Hypothalamus (tissue), 51 donors: ENCODE results near the gene CDC42.
"Not testable (repeated sequence)": the region's sequence is repeated elsewhere in the genome, so short reads cannot be mapped to it uniquely, and the experiment has no call there.

Experiments used
- DNase-seq, 51 donors: peaks; one replicate each; lab custom pipeline; 2025; lab: John Stamatoyannopoulos, UW

The CDC42 gene

DNA sequence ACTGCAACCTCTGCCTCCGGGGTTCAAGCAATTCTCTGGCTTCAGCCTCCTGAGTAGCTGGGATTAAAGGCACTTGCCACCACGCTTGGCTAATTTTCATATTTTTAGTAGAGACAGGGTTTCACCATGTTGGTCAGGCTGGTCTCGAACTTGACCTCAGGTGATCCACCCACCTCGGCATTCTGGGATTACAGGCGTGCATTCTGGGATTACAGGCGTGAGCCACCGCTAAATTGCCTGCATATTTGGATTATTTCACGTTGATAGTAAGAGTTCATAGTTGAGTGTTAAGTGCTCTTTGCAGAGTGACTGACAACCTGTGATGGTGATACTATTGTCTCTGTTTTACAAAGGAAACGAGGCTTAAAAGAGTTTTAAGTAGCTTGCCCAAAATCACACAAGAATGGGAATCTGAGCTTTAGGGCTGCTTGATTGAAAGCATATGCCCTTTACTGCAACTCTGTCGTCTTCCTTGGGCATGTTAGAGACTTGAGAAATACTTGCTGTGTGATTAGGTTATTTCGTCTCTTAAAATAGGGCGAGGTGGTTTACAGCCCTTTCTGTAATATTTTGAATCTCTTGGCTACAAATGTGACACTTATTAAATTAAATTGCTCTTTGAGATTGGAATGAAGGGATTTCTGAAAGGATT, 12.4 kb downstream of the CDC42 start:
- no peak for DNase-seq

DNA sequence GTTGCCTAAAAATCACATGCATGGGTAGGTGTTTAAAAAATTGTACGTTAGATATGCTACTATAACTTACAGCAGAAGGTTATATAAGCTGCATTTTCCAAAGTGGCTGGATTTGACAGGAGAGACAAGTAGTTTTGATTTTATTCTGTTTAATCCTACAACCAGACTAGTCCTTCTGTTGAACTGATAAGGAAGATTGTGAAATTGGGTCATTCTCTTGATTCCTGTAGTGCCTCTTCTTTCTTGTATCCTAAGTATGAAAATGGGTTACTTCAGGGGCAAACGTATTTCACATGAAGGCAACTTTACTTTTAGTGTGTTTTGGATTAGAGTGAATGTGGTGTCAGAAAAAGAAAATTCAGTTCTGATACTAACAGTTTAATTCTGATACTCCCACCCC, 19.0 kb downstream of the CDC42 start:
- DNase-seq = no peak

DNA sequence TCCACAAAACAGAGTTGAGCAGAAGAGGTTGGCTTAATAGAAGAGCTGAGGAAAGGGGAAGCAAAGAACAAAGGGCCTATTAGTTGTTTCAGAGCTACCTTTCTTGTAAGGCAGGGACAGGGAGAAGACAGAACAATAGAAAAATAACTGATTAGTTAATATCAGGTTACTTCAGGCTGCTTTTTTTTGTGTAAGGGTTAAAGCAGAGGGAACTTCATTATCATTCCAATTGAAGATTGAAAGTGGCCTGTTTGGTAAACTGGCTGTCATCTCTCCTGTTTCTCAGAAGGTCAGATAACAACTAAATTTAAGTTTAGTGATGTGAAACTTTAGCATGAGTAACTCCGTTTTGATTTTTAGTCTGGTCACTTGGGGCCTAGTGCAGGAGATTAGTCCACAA, 22.3 kb downstream of the CDC42 start:
- DNase-seq = no peak

DNA sequence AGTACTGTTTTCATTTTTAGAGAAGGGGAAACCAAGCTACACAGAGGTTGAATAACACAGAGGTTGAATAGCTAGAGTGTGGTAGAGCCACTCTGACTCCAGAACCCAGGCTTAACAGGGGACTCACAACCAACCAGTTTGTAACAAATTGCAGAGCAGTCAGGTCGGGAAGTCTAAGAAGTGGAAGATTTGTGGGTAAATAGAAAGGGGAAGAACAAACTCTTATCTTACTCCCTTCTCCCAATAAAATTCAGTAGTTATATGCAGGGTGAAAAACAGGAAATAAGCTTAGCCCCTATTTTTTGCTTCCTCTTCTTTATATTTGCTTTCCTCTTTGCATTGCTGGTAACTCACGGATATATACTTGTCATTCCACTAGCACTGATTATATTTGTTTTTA, 23.2 kb downstream of the CDC42 start:
- no peak for DNase-seq

DNA sequence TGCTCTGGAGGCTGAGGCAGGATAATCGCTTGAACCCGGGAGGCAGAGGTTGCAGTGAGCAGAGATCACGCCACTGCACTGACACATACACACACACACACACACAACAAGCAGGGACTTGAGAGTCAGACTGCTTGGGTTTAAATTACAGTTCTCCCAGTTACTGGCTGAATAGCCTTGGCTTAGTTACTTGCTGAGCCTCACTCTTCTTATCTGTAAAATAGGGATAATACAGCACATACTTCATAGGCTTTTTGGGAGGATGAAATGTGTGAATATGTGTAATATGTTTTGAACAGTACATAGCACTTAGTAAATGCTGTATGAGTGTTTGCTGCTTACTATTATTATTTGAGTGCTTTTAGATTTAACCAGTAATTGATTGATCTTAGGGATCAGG, 23.8 kb downstream of the CDC42 start:
- DNase-seq = no peak

DNA sequence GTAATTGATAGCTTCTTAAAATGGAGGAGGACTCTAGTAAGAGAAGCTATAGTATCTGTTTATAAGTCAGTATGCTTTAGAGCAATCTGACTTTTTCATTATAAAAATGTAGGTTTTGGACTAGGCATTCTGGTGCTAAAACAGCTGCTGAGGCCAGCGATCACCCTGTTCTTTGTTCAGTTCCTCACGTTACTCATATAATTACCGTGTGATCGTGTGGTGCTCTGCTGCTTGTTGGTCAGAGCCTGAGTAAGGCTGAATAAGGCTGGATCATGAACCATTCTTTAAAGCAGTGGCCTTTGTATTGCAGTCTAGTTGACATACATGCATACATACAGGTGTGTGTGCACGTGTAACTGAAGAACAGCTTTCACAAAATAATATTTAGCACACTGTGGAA, 25.2 kb downstream of the CDC42 start:
- no peak for DNase-seq

DNA sequence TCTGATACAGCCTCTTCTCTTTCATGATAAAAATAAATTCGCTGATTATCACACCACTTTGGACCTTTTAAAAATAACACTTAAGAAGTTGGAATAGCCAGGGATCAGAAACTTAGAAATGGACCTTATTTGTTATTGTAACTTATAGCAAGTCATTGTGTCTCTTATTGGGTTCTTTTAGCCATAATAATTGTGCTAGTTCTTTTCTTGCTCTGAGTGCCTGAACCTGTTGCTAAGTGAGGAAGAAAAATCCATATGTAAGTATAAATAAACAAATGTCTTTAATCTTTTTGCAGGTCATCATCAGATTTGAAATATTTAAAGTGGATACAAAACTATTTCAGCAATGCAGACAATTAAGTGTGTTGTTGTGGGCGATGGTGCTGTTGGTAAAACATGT, 25.6 kb downstream of the CDC42 start:
- no peak for DNase-seq

DNA sequence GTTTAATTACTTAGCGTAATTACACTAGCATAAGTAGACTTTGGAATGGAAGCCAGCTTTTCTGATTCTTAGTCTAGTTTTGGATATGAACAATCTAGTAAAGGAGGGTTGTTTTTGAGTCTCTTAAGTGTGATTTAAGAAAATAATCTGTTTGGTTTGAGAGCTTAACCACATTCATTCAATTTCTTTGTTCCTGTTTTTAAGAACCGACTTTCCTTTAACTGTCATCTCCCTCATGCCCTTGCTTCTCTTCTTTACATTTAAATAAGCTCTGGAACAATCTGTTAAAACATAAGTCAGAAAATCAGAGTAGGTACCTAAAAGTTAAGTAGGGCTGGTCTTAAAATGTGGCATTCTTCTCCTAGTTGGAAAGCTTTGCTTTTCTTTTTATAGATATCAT, 27.7 kb downstream of the CDC42 start:
- no peak for DNase-seq

DNA sequence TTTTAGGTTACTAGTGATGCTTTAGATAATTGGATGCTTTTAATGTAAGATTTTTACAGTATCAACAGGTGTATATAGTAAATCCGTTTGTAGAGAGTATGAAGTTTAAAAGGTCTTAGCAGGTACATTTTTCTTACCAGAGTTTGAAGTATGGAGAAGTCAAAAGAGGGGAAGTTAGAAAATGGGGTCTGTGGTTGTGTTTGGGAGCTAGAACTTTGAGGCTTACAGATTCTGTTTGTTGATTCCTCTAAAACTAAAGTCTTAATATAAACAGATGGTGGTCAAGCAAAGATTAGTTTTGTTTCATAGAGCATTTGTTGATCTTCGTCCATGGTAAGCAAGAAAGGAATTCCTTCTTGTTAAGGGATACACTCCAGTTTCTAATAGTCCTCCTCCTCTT, 35.8 kb downstream of the CDC42 start:
- DNase-seq = no peak

DNA sequence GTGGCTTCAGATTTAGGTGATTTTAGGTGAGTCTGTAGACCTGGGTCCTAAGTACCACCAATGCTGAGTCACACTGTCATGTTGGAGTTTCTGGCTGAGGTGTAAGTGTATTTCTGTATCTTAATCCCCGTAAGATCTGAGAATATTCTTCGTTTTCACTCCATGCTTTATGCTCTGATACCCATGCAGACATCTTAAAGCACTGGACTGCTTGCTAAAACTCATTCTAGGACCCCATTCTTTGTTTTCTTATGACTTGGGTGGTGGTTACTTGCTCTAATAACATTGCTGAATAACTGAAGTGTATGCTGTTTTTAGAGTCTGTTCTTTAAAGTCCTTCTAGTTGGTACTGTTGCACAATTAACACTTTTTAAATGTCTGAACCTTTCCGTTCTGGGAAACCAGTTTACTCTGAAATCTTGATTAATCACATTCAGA, 36.6 kb downstream of the CDC42 start:
- DNase-seq = no peak

DNA sequence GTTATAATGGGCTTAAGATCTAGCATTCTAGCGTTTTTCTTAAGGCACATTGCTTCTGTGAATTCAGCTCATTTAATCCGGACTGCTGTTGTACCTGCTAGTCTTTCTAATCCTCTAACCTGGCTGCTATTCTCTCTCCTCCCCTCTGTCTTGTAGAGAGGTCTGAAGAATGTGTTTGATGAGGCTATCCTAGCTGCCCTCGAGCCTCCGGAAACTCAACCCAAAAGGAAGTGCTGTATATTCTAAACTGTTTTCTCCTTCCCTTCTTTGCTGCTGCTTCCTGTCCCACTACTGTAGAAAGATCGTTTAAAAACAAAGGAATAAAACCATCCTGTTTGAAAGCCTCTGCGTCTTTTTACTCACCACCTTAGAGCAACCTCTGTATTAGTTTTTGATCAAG, 37.3 kb downstream of the CDC42 start:
- no peak for DNase-seq

DNA sequence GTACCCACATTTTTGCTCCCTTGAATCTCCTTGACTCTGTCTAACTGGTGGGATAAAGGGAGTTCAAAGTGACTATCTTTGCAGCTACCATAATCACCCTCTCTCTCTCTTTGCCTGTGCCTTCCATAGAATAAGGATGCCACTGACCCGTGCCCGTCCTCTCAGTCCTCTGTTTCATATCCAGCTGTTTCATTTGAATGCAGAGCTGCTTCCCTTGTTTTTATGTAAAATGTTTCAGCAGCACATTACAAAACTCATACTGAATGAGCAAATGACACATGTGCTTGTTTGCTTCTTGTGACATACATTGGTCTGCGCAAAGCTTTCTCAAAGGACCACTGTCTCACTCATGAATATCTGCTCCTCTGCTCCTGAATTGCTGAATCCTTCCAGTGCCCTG, 38.4 kb downstream of the CDC42 start:
- no peak for DNase-seq

DNA sequence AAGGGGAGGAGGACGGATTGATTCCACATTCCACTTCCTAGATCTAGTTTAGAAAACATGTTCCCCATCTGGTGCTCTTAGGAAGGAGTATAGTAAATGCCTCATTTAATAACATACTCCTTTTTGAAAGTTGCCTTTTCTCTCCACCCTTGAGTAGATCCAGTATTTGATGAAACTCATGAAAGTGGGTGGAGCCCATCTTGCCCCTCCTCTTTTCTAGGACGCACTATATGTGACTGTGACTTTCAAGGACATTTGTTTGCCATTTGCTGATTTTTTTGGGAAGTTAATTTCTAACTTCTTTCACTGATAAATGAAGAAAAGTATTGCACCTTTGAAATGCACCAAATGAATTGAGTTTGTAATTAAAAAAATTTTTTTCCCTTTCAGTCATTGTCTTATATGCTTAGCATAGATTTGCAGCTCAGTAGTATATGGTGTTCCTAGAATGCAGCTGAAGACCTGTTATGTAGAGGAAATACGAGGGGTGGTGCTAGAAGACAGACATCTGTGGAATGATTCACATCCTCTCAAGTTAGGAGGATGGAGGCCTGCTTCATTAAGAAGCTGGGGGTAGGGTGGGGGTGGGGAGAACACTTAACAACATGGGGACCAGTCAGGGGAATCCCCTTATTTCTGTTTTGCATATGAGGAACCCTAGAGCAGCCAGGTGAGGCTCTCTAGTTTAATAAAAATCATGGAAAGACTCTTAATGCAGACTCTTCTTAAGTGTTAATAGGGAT, 39.7 kb downstream of the CDC42 start:
- DNase-seq = not testable (repeated sequence)

DNA sequence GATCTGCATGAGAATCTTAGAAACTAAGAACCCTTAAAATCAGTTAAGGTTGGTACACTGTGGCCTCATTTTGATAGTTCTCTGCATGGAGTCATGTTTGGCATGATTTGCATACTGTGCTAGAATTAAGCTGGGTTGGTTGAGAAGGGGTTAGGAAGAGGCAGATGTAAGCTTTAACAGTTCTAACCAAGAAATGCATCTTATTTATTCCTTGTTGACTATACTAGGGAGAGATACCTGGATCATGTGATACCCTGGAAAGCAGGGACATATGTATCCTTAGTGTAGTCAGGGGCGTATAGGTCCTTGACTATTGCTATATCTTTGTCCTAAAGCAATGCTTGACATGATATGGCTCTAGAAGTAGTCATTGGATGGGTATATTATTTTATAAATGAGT, 41.0 kb downstream of the CDC42 start:
- no peak for DNase-seq

DNA sequence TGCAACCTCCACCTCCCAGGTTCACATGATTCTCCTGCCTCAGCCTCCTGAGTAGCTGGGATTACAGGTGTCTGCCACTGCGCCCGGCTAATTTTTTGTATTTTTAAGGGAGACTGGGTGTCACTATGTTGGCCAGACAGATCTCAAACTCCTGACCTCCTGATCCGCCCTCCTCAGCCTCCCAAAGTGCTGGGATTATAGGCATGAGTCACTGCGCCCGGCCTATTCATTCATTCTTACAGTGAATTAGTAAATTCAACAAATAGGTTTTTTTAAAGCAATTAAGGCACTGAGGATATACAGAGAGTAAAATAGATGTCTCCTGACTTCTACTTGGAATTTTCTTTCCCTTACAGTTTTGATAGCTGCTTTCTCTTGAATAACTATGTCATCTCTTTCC, 43.5 kb downstream of the CDC42 start:
- DNase-seq = no peak

DNA sequence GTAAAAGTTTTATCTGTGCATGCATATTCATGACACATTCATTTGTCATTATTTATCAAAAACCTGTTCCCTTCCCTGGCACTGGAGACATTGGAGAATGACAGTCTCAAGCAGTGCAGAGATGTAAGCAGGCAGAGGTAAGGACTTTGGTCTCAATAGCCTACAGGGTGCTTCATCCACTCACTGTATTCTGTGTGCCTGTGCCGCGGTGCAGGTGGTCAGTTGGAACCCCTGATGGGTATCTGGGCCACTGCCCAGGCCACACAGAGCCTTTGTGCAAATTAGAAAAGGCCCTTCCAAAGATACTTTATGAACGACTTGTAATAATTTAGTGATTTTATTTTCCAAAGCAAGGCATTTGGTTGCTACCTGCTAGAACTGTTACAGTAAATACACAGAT, 44.0 kb downstream of the CDC42 start:
- no peak for DNase-seq

DNA sequence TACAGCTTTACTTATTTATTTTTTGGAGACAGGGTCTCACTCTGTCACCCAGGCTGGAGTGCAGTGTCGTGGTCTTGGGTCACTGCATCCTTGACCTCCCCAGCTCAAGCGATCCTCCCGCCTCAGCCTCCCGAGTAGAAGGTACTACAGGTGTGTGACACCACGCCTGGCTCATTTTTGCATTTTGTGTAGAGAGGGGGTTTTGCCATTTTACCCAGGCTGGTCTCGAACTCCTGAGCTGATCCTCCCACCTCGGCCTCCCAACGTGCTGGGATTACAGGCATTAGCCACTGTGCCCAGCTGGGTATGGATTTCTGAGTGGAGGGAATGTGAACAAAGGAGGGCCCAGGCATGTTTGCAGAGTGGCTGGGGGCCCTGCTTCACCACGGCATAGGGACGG, 46.2 kb downstream of the CDC42 start:
- no peak for DNase-seq

DNA sequence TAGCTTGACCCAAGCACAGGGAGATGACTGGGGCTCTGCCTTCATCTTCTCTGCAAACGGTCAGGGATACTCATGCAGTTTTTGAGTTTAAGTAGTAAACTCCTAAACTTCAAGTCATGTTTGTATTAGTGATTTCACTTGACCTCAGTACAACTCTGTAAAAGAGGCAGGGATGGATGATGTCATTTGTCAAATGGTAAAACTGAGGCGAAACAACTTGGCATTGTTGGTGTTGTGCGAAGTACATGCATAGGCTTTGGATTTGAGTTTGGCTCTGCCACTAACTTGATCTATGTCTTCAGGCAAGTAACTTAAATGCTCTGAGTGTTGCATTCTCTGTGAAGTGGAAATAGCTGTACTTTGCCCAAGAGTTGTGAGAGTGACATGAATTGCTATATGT, 47.7 kb downstream of the CDC42 start:
- no peak for DNase-seq

DNA sequence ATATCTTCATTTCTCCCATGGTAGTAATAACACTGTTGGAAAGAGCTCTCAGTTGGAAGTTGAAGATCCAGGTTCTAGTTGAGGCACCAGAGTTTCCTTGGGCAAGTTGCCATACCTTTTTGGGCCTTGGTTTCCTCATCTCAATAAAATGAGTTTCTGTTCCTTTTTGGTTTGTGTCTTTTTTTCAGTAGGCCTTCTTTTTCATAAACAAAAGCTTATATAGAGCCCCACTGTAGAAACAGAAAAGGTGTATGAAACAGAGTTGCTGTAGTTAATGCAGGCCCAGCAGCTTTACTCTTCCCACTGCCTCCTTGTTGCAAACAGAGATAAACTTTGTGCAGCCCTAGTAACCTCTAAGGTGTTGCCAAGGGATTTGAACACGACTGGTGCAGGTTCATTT, 48.7 kb downstream of the CDC42 start:
- no peak for DNase-seq

DNA sequence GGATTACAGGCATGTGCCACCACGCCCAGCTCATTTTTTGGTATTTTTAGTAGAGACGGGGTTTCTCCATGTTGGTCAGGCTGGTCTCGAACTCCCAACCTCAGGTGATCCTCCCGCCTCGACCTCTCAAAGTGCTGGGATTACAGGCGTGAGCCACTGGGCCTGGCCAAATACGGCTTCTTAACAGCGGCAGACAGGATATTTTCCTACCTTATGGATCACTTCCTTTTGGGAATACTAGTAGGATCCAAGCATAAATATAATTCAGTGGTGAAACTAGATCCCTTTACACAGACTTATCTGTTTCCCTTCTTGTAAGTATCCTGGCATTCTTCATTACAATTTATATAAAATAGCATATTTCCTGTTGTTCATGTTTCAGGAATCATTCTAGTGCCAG, 49.5 kb downstream of the CDC42 start:
- DNase-seq = no peak

DNA sequence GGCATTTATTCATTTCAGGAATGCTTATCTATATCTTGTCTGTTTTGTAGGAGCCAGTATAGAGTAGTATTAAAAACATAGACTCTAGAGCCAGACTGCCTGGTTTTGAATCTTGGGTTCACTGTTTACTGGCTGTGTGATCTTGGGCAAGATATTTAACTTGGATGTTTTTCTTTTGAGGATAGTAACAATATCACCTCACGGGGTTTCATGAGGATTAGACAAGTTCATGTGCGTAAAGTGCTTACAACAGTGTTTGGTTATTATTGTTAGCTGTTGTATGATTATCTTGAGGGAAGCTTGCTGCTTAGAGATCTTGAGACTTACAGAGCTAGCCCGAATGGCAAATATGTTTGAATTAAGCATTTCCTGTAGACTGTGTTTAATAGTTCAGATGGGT, 50.2 kb downstream of the CDC42 start:
- no peak for DNase-seq

DNA sequence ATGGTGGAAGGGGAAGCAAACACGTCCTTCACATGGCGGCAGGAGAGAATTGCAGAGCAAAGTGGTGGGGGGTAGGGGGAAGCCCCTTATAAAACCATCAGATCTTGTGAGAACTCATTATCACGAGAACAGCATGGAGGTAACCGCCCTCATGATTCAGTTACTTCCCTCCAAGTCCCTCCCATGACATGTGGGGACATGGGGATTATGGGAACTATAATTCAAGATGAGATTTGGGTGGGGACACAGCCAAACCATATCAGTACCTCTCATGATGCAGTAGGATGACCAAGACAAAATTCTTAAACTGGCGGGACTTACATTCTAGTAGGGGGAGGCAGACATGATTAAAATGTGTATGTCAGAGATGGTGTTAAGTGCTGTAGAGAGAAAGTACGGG, 51.6 kb downstream of the CDC42 start:
- no peak for DNase-seq
